Measurements from ENCODE around the gene HSBP1L1. TPM values are rescaled to one million over a fixed set of nuclear protein-coding genes. Genes with fewer than 3 reads are reported as not detected.

HSBP1L1 gene
- total and polyA plus RNA-seq, 2 of the 13 experiments (the other 11 are each of a cell fraction or from before 2014, with no cell fraction given): 22.6 to 45.1 TPM

GRCh38 chr18:79953971-79954651, 10.3 kb upstream of the HSBP1L1 start (continued):
- TF ChIP-seq TFE3 (CRISPR knock-in tag; IDR thresholded peaks at IDR 0.05) (no peak), GATAD2A (CRISPR knock-in tag; IDR thresholded peaks at IDR 0.05) (no peak), ARHGAP35 (CRISPR knock-in tag; IDR thresholded peaks at IDR 0.05; ENCODE audit: borderline replicate concordance) (no peak), POLR2AphosphoS5 (IDR thresholded peaks at IDR 0.05; ENCODE audit: low read depth, low read length) (no peak), MAF1 (CRISPR knock-in tag; IDR thresholded peaks at IDR 0.05; ENCODE audit: borderline replicate concordance) (no peak), ZNF782 (CRISPR knock-in tag; IDR thresholded peaks at IDR 0.05; ENCODE audit: borderline replicate concordance) (no peak), ZFP36L1 (CRISPR knock-in tag; IDR thresholded peaks at IDR 0.05) (no peak)
- TF ChIP-seq, protein P1, sequence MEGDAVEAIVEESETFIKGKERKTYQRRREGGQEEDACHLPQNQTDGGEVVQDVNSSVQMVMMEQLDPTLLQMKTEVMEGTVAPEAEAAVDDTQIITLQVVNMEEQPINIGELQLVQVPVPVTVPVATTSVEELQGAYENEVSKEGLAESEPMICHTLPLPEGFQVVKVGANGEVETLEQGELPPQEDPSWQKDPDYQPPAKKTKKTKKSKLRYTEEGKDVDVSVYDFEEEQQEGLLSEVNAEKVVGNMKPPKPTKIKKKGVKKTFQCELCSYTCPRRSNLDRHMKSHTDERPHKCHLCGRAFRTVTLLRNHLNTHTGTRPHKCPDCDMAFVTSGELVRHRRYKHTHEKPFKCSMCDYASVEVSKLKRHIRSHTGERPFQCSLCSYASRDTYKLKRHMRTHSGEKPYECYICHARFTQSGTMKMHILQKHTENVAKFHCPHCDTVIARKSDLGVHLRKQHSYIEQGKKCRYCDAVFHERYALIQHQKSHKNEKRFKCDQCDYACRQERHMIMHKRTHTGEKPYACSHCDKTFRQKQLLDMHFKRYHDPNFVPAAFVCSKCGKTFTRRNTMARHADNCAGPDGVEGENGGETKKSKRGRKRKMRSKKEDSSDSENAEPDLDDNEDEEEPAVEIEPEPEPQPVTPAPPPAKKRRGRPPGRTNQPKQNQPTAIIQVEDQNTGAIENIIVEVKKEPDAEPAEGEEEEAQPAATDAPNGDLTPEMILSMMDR (CRISPR knock-in tag; IDR thresholded peaks at IDR 0.05): no peak

DNA sequence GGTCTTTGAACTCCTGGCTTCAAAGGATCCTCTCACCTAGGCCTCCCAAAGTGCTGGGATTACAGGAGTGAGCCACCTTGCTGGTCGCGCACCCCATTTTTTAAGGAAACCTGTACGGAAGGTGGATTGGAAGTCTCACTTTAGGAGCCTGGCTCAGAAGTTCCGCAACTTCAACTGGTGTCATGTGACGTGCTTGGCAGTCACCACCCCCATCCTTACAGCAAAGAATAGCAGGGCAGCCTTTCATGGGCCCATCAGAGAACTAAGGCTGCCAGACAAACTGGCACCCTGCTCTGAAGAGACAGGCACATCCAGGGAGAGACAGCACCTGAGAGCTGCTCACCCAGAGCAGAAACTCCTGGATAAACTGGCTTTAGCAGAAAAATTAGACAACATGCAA, 9.7 kb upstream of the HSBP1L1 start:
- DNase-seq (ENCODE audit: low spot score): no peak
- Histone ChIP-seq H3K9me3 (ENCODE audit: low read length) (no peaks in the 10 kb centered on the region), H2AFZ (ENCODE audit: low read length) (no peak overlapping the region), H3K4me1 (ENCODE audit: insufficient read depth, low read length) (peaks cover 29% of the 10 kb centered on the region), H3K79me2 (ENCODE audit: insufficient read depth, low read length) (peaks cover 11% of the 10 kb centered on the region), H4K20me1 (ENCODE audit: insufficient read depth, low read length) (peaks cover 4% of the 10 kb centered on the region; the same call in 1 of the 2 replicates), H3K27me3 (ENCODE audit: control insufficient read depth in 1 of 2, insufficient read depth in 2 of 2, low read length in 2 of 2) (no peaks in the 10 kb centered on the region; a peak in 1 of 5 replicates), H3K4me3 (replicated peaks in 1 of 3; ENCODE audit: insufficient read depth in 1 of 3, low read depth in 2 of 3, low read length in 3 of 3) (no peak overlapping the region), H3K36me3 (replicated peaks in 1 of 2; ENCODE audit: control insufficient read depth in 1 of 2, insufficient read depth in 2 of 2, low read length in 2 of 2) (no peaks in the 10 kb centered on the region), H3K4me2 (ENCODE audit: low read depth, low read length) (no peak overlapping the region), H3K27ac (ENCODE audit: extremely low read length, insufficient read depth, low read length) (no peak overlapping the region), H3K9ac (ENCODE audit: insufficient read depth, low read depth, low read length) (no peak overlapping the region)
- in situ Hi-C loops (cut with HindIII; ENCODE audit: extremely low pct_ligation_motif_present, low pct_unique_long_range_greater_than_20kb): no loop called here
- ChIA-PET POLR2A (interaction anchor here (1.1 to 1.3 kb wide), 2 partner anchors 20 to 79 kb away, joined by 3 to 4 read pairs; no protein-coding TSS in a partner anchor), CTCF (ENCODE audit: low intra/inter-chr PET ratio, low total read pairs) (no interaction called here)
- 89% methylated on average over 5 of the region's 5 CpGs for WGBS (ENCODE audit: low lambda C conversion rate)
- BruUV-seq (replicated peaks): no TSS peak
- intact Hi-C loops (cut with micrococcal nuclease; ENCODE audit: unreplicated experiment): no loop called here
- no peak for ATAC-seq
- peak; percentile 32; the same call in 1 of the 2 replicates for TF ChIP-seq USF2 (IDR thresholded peaks at IDR 0.05; ENCODE audit: low read depth, low read length)
- no peak for TF ChIP-seq USF2 (CRISPR knock-in tag; IDR thresholded peaks at IDR 0.05; ENCODE audit: borderline replicate concordance)
- TF ChIP-seq ZNF766 (CRISPR knock-in tag; IDR thresholded peaks at IDR 0.05; ENCODE audit: borderline replicate concordance): no peak
- TF ChIP-seq ZNF121 (CRISPR knock-in tag; IDR thresholded peaks at IDR 0.05): 0 out of 2 replicates have a peak, but pooled peaks have one; percentile 43
- no peak for FAIRE-seq

All from HepG2 (cell line).